ENCODE results near the gene BBS9. TPM values are rescaled to one million over a fixed set of nuclear protein-coding genes. Genes with fewer than 3 reads are reported as not detected.

Gene BBS9
- total and polyA plus RNA-seq, 2 donors (not counting 1 experiment from before 2014, with no cell fraction given): 8.4 to 45.2 TPM

DNA sequence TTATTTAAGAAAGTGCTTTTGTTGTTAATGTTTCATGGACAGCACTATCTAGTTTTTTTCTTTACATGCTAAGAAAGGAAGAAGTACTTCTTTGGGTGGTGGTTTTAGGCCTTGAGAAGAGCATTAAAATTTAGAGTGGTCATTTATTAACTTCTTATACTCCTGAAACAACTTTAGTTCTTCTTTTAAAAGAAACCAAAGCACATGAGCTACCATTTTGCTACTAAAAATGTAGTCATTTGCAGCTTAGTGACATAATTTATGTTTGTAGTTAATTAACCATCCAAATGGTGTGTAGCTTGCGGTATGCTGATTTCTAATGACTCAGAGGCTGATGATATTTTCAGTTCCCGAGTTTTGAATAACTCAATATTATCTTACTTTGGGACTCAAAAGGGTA is 207.5 kb downstream of the BBS9 start:
- ChIA-PET CTCF (no interaction called here), POLR2A (no interaction called here)
- Histone ChIP-seq H2AFZ (ENCODE audit: insufficient read depth, low read depth, low read length, poor library complexity, severe bottlenecking) (no peak overlapping the region), H3K4me2 (replicated peaks; ENCODE audit: low read depth, low read length, poor library complexity, severe bottlenecking) (no peak overlapping the region), H3K27me3 (replicated peaks in 1 of 4; ENCODE audit: control extremely low read depth in 1 of 4, control insufficient read depth in 3 of 4, insufficient read depth in 4 of 4, low read length in 3 of 4) (no peaks in the 10 kb centered on the region), H4K20me1 (ENCODE audit: control insufficient read depth, insufficient read depth, low read length, poor library complexity, severe bottlenecking) (no peaks in the 10 kb centered on the region), H3K36me3 (replicated peaks in 1 of 2; ENCODE audit: control extremely low read depth in 1 of 2, control insufficient read depth in 1 of 2, extremely low read depth in 1 of 2, insufficient read depth in 2 of 2, low read length in 1 of 2) (no peaks in the 10 kb centered on the region), H3K27ac (ENCODE audit: low read length in 2 of 2) (no peak overlapping the region), H3K9ac (ENCODE audit: low read length) (no peak overlapping the region), H3K4me3 (ENCODE audit: control extremely low read depth in 1 of 5, extremely low read depth in 1 of 5, insufficient read depth in 1 of 5, low read depth in 2 of 5, low read length in 4 of 5) (no peak overlapping the region), H3K4me1 (ENCODE audit: control insufficient read depth in 2 of 2, insufficient read depth in 2 of 2, low read length in 2 of 2) (no peaks in the 10 kb centered on the region), H3K9me3 (ENCODE audit: control extremely low read depth in 1 of 3, control insufficient read depth in 2 of 3, insufficient read depth in 1 of 3, low read length in 2 of 3) (no peaks in the 10 kb centered on the region), H3K79me2 (ENCODE audit: control insufficient read depth, insufficient read depth, low read length) (no peaks in the 10 kb centered on the region)
- Mint-ChIP-seq H3K27me3 (no peaks in the 10 kb centered on the region), H3K27ac (no peak overlapping the region), H3K9me3 (ENCODE audit: insufficient read depth) (no peaks in the 10 kb centered on the region), H3K4me1 (no peaks in the 10 kb centered on the region), H3K4me3 (no peak overlapping the region)
- ATAC-seq (ENCODE audit: low read depth) (no peak), DNase-seq (no peak)
- no CpG with 5 or more reads among the region's 2 CpGs for WGBS (ENCODE audit: insufficient coverage)
- no peak for TF ChIP-seq CTCF (IDR thresholded peaks at IDR 0.05)
- no peak for TF ChIP-seq EZH2 (IDR thresholded peaks at IDR 0.05; ENCODE audit: borderline replicate concordance, insufficient read depth, low read depth, low read length, poor library complexity, severe bottlenecking)
- intact Hi-C loops (cut with micrococcal nuclease): no loop called here

- no peaks in the 10 kb centered on the region for H3K4me1 Mint-ChIP-seq
- H3K27ac Mint-ChIP-seq: no peak overlapping the region
- TF ChIP-seq EZH2 (IDR thresholded peaks at IDR 0.05; ENCODE audit: borderline replicate concordance, insufficient read depth, low read depth, low read length, poor library complexity, severe bottlenecking): no peak
- no peak for TF ChIP-seq CTCF (IDR thresholded peaks at IDR 0.05)
- H3K36me3 ChIP-seq (replicated peaks in 1 of 2; ENCODE audit: control extremely low read depth in 1 of 2, control insufficient read depth in 1 of 2, extremely low read depth in 1 of 2, insufficient read depth in 2 of 2, low read length in 1 of 2): no peaks in the 10 kb centered on the region
- no peaks in the 10 kb centered on the region for H3K79me2 ChIP-seq (ENCODE audit: control insufficient read depth, insufficient read depth, low read length)
- no peak for DNase-seq
- H3K9me3 Mint-ChIP-seq (ENCODE audit: insufficient read depth): no peaks in the 10 kb centered on the region
- H3K9ac ChIP-seq (ENCODE audit: low read length): no peak overlapping the region
- no peaks in the 10 kb centered on the region for H3K4me1 ChIP-seq (ENCODE audit: control insufficient read depth in 2 of 2, insufficient read depth in 2 of 2, low read length in 2 of 2)
- ATAC-seq (ENCODE audit: low read depth): no peak
- no peaks in the 10 kb centered on the region for H3K27me3 ChIP-seq (replicated peaks in 1 of 4; ENCODE audit: control extremely low read depth in 1 of 4, control insufficient read depth in 3 of 4, insufficient read depth in 4 of 4, low read length in 3 of 4)
- 81% methylated on average over 3 of the region's 3 CpGs for WGBS (ENCODE audit: insufficient coverage)
- H2AFZ ChIP-seq (ENCODE audit: insufficient read depth, low read depth, low read length, poor library complexity, severe bottlenecking): no peak overlapping the region
- H3K4me2 ChIP-seq (replicated peaks; ENCODE audit: low read depth, low read length, poor library complexity, severe bottlenecking): no peak overlapping the region
- intact Hi-C loops (cut with micrococcal nuclease): no loop called here
- H4K20me1 ChIP-seq (ENCODE audit: control insufficient read depth, insufficient read depth, low read length, poor library complexity, severe bottlenecking): no peaks in the 10 kb centered on the region
- H3K9me3 ChIP-seq (ENCODE audit: control extremely low read depth in 1 of 3, control insufficient read depth in 2 of 3, insufficient read depth in 1 of 3, low read length in 2 of 3): no peaks in the 10 kb centered on the region
- H3K4me3 Mint-ChIP-seq: no peak overlapping the region
- POLR2A ChIA-PET: no interaction called here
- CTCF ChIA-PET: no interaction called here
- no peak overlapping the region for H3K4me3 ChIP-seq (ENCODE audit: control extremely low read depth in 1 of 5, extremely low read depth in 1 of 5, insufficient read depth in 1 of 5, low read depth in 2 of 5, low read length in 4 of 5)
- H3K27me3 Mint-ChIP-seq: no peaks in the 10 kb centered on the region
- no peak overlapping the region for H3K27ac ChIP-seq (ENCODE audit: low read length in 2 of 2)
Measured at GRCh38 chr7:33339074-33339790, 209.9 kb downstream of the BBS9 start.

Measured in B cell (primary cell).